NCI-H345 treated with DMSO at 0.1 percent for 48 hours (cell line): ENCODE results near the gene CTBP2.
A peak's percentile ranks its signal among the peaks of the same experiment; 100 is the strongest.
"Not testable (repeated sequence)": the region's sequence is repeated elsewhere in the genome, so short reads cannot be mapped to it uniquely, and the experiment has no call there.

Experiments
- DNase-seq: peaks from one replicate; lab custom pipeline; 2025; ENCODE audit not compliant: unreplicated experiment; lab: John Stamatoyannopoulos, UW

Gene CTBP2

GRCh38 chr10:125158601-125159485 lies 1.5 kb downstream of the CTBP2 start:
- DNase-seq, result no peak

DNA sequence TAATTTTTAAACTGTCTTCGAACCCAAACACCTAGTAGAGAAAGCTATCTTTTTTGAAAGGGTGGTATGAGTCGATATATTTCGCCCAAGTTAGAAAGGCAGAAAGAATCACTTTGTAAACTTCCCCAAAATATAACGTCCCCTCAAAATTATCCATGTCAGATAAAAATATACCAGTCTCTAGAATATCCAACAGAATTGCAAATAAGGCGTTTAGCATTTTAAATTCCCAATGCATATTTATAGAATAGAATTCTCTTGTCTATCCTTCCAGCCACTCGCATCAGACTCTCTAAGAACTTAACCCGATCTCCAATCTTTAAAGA lies 2.1 kb downstream of the CTBP2 start:
- no peak for DNase-seq

GRCh38 chr10:125157505-125157904 lies 2.9 kb downstream of the CTBP2 start:
- peak; percentile 6 for DNase-seq

GRCh38 chr10:125156739-125157480 lies 3.5 kb downstream of the CTBP2 start:
- peak; percentile 12 for DNase-seq

DNA sequence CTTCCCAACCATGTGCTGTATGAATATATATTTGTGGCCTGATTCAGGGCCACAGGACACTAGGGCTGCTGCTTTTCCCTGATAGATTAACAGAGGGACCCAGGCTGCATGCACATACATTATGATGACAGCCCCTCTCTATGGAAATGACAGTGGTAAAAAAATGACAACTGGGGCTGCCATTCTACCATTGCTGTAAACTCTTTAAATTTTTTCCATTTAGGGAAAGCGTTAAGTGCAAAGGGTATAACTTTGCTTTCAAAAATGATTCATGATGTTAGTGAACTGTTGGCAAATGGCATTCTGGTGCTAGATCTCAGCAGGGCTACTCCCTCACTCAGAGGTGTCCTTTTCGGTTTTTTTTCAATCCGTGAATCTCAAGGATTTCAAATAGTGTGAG lies 4.2 kb downstream of the CTBP2 start:
- DNase-seq, result no peak

DNA sequence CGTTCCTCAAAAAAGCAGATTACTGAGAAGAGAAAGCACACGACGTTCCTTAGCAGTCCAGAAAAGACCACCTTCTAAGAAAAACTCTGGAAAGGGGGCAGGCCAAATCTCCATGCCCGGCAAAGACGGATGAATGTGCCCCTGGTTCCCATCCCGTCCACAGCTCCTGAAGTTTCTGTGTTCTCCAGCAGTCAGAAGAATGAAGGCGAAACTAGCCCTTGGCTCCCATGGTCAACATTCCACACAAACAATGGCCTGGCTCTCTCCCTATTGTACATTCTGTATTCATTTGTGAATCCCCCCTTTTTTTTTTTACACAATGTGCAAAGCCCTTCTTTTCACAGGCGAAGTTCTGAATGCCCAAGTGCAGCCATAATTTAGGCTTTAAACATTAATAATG lies 5.3 kb downstream of the CTBP2 start:
- no peak for DNase-seq

GRCh38 chr10:125154529-125154928 lies 5.8 kb downstream of the CTBP2 start:
- no peak for DNase-seq

DNA sequence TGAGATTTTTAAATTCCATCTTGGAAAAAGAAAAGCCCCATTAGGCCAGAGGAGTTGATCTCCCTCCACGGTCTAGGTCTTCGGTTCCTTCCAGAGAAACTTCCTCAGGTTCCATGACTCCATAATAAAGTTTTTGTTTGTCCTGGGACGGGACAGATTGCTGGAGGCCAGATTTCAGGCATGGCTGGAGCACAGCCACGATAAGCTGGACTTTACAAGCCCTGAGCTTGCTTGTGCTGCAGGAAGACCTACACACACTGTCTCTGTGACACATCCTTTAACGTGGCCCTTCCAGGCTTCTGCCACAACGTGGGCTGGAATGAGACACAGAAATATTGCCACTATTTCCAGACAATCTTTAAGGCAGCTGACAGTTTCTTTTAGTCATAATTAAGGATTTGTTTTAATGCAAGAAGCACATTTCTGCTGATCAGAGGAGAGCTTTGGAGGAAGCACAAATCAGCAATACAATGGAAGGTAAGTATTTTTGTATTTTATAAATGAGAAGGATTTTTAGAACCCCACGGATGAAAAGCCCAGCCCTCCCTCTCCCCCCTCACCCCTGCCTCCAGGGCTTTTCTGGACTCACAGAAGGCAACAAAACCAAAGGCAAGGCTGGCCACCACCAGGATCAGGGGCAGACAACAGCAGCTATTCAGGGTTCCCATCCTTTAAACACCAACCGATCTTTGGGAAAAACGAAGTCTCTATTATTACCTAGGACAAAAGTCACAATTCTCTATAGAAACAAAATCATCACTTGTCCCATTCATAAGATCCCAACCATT lies 6.5 kb downstream of the CTBP2 start:
- no peak for DNase-seq

DNA sequence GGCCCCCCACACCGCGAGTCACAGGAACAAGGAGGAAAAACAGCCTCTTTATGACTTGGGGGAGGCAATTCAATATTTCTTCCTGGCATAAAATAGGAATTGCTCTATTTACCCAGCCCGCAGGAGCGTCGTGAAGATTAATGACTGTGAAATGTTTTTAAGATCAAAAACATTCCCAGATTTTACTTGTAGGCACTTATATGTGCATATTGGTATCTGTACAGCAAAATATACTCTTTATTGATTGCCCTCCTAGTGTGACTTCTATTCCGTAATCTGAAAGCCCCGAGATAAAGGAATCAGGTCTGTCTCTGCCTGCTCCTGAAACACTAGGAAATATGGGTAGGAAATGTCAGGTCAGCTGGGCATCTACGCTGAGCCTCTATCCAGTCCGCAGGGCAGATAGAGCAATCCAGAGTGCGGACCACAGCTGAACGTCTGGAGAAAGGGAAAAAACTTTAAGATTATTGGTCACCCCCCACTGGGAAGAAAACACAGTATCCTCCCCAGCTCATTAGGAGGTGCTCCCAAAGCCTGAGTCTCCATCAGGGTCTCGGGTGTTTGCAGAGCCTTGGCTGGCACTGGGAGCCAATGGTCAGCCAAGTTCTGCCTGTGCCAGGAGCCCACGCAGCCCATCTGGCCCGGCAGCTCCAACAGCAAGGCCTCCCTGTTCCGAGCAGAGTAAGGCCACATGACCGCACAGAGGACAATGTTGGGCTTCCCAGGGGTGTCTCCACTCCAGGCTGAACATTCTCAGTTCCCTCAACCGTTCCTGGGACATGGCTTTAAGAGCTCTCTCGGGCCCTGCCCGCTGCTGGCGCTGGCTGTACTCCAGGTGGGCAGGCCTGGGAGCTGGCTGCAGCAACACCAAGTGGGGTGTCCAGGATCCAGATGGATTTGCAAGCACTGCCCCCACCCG lies 7.7 kb downstream of the CTBP2 start:
- DNase-seq, result no peak

GRCh38 chr10:125151553-125152449 lies 8.6 kb downstream of the CTBP2 start:
- DNase-seq, result no peak

- DNase-seq, result no peak
These were observed 9.2 kb downstream of the CTBP2 start for GRCh38 chr10:125151170-125151552.

- not testable (repeated sequence) for DNase-seq
These were observed 9.8 kb downstream of the CTBP2 start for GRCh38 chr10:125150376-125151083.

DNA sequence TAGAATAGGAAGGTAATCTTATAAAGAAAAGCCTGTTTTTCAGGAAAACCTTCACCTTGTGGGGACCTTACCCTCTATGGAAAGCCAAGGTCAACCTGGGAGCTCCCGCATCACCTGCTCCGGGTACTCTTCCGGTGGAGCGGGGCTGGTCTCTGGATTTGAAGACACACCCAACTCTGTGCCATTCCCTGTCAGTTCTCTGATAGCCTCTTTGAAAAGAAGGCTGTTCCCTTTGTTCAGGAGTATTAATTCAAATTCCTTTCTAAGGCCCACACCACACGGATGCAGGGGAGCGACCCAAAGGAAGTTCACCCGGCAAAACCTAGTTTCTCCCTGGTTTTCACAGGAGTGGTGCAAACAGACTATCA lies 10.7 kb downstream of the CTBP2 start:
- no peak for DNase-seq

- DNase-seq, result peak; percentile 84
These were observed 11.2 kb downstream of the CTBP2 start for GRCh38 chr10:125149036-125149679.

DNA sequence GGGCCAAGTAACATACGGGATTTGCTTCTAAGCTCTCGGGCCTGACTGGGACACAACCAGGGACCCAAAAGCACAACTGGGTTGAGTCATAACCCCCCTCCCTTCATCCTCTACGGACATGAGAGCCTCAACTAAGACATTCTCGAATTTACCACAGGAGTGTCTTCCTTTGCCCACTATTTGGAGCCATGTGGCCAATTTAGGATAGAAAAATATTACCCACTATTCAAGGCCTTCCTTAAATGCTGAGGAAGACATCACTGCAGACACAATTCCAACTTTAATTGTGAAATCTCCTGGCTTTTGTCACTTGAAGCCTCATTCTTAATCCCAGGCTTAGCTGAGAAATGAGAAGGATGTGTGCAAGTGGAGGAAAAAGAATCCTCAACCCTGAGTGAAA lies 11.8 kb downstream of the CTBP2 start:
- no peak for DNase-seq

- no peak for DNase-seq
These were observed 12.4 kb downstream of the CTBP2 start for GRCh38 chr10:125147971-125148439.

DNA sequence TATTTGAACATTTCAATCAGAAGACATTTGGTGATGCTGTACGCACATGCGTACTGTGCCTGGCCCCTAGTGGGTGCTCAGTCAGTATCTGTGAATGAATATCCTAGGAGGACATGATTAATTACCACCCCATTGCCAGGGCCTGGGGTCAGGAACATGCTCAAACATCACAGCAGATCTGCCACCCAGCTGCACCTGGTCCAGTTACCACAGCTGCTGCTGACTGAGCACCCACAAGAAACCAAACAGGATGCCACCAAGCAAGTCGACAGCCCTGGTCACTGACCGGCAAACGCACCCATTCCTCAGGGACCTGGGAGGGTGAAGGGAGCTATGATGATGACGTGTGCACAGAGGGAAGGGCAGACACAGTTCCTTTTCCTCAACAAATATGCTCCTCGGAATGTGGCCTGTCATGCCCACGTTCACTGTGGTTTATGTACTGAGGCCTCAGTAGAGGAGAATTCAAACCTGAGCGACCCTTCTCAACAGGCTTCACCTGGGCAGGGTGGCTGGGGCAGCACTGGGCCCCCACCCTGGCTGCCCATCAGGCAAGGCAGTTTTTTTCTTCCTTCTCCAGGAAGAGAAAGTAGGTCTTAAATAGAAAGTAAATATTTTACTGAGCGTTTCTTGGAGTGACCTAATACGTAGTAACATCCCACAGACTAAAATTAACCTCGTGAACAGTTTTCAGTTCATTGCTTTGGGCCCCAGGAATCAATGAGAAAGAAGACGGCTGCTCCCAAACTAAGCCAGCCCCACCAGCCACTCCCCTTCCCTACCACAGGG lies 13.4 kb downstream of the CTBP2 start:
- no peak for DNase-seq

DNA sequence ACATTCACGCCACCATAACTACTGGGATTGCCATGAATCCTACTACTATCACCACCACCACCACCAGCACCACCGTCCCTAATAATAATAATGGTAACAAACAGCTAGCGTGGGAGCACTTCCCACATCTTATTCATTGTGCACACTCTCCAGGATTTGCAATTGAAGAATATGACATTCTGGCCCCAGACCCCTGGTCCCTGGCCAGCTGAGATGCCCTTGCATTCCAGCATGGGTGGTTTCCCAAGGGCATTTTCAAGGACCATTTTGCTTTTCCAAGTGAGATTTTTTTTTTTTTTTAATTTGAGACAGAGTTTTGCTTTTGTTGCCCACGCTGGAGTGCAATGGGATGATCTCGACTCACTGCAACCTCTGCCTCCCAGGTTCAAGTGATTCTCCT lies 14.7 kb downstream of the CTBP2 start:
- no peak for DNase-seq
